22Rv1 (cell line): ENCODE data around the gene ATRN.

ENCODE experiments used
- H3K27ac ChIP-seq: fragments of 450-650 bp; 2 replicates; pipeline ENCODE4 v1.5.1; 2017
- ZFX ChIP-seq: fragments of 450-650 bp; IDR thresholded peaks from 2 replicates; pipeline ENCODE4 v1.6.1; 2017; ENCODE audit warnings: antibody characterized with exemption, borderline replicate concordance
- TF ChIP-seq, protein P1 (sequence below): fragments of 450-650 bp; IDR thresholded peaks from 2 replicates; pipeline ENCODE4 v1.5.1; 2017; ENCODE audit warnings: mild to moderate bottlenecking

ATRN gene

GRCh38 chr20:3433744-3434143 lies 37.1 kb upstream of the ATRN start:
- H3K27ac ChIP-seq: no peak overlapping the region
- no peak for TF ChIP-seq ZFX
- TF ChIP-seq, protein P1, sequence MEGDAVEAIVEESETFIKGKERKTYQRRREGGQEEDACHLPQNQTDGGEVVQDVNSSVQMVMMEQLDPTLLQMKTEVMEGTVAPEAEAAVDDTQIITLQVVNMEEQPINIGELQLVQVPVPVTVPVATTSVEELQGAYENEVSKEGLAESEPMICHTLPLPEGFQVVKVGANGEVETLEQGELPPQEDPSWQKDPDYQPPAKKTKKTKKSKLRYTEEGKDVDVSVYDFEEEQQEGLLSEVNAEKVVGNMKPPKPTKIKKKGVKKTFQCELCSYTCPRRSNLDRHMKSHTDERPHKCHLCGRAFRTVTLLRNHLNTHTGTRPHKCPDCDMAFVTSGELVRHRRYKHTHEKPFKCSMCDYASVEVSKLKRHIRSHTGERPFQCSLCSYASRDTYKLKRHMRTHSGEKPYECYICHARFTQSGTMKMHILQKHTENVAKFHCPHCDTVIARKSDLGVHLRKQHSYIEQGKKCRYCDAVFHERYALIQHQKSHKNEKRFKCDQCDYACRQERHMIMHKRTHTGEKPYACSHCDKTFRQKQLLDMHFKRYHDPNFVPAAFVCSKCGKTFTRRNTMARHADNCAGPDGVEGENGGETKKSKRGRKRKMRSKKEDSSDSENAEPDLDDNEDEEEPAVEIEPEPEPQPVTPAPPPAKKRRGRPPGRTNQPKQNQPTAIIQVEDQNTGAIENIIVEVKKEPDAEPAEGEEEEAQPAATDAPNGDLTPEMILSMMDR: no peak

GRCh38 chr20:3434232-3434631 lies 36.6 kb upstream of the ATRN start:
- H3K27ac ChIP-seq: no peak overlapping the region
- TF ChIP-seq ZFX: no peak
- TF ChIP-seq, protein P1: no peak

DNA sequence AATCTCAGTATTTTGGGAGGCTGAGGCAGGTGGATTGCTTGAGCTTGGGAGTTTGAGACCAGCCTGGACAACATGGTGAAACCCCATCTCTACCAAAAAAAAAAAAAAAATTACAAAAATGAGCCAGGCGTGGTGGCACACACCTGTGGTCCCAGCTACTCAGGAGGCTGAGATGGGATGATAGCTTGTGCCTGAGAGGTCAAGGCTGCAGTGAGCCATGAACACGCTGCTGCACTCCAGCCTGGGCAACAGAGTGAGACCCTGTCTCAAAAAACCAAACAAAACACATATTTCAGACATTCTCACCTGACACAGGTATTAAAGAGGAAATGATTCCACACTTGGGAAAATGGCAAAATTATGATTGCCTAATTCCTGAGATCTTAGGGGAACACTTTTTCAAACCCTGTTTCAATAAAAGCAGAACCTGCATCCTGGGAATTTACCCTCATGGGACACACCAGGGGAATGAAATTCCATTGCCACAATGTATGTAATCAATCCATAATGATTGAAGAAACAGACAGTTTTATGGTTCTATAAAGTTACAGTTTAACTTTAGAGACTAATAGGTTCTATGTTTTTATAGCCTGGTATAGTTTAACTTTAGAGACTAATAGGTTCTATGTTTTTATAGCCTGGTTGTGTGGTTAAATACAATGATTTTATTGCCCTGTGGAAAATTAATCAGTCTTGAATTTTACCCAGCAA lies 33.8 kb upstream of the ATRN start:
- no peak for TF ChIP-seq ZFX
- H3K27ac ChIP-seq: no peak overlapping the region

DNA sequence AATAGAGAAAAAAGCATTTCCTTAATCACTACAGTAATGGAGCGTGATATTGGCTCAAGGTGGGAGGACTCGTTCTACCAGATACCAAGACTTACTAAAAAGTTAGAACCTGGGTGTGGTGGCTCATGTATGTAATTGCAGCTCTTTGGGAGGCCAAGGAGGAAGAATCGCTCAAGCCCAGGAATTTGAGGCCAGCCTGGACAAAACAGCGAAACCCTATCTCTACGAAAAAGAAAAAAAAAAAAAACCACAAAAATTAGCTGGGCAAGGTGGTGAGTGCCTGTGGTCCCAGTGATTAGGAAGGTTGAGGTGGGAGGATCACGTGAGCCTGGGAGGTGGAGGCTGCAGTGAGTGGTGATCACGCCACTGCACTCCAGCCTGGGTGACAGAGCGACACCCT lies 24.0 kb upstream of the ATRN start:
- H3K27ac ChIP-seq: no peak overlapping the region
- TF ChIP-seq, protein P1: no peak
- TF ChIP-seq ZFX: no peak

GRCh38 chr20:3447321-3447720 lies 23.5 kb upstream of the ATRN start:
- no peak overlapping the region for H3K27ac ChIP-seq
- TF ChIP-seq, protein P1: no peak
- no peak for TF ChIP-seq ZFX

- TF ChIP-seq, protein P1: no peak
- no peak for TF ChIP-seq ZFX
- no peak overlapping the region for H3K27ac ChIP-seq
These were observed 21.5 kb upstream of the ATRN start for GRCh38 chr20:3449319-3449718.

DNA sequence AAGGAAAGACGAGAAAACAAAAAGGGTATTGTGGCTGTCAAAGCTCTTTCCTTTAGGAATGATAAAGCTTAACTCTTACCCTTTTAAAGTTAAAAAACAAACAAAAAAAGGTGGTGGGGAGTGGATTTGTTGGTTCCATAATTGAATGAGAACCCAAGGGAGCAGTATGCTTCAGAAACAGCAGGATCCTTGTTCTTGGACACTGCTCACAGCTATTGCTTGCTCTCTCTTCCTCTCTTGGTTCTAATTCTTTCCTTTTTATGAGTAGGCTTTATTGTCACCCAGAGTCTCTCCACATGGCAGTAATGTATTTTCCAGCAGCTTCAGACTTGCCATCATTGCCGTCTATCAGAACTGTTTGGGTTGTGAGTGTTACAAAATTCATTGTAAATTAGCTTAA lies 18.7 kb upstream of the ATRN start:
- no peak for TF ChIP-seq ZFX
- TF ChIP-seq, protein P1: no peak
- no peak overlapping the region for H3K27ac ChIP-seq

- no peak for TF ChIP-seq ZFX
- TF ChIP-seq, protein P1: no peak
- no peak overlapping the region for H3K27ac ChIP-seq
These were observed 18.1 kb upstream of the ATRN start for GRCh38 chr20:3452690-3453089.
